Right ventricle myocardium superior (tissue), 1 donor: ENCODE results near the gene ENKUR. TPM values are rescaled to one million over a fixed set of nuclear protein-coding genes. Genes with fewer than 3 reads are reported as not detected.
"Not testable (repeated sequence)": the region's sequence is repeated elsewhere in the genome, so short reads cannot be mapped to it uniquely, and the experiment has no call there.

Experiments
- ATAC-seq: fragments of 200-7000 bp; cut with Tn5 transposase; one replicate; pipeline ENCODE4 v1.9.1; 2020; ENCODE audit warnings: mild to moderate bottlenecking; ENCODE audit not compliant: poor library complexity
- DNase-seq: peaks from one replicate; pipeline ENCODE4 v3.0.0-alpha.2; 2020
- intact Hi-C: fragments of 100-400 bp; cut with DNase I; formaldehyde crosslinking; loops from one replicate; pipeline ENCODE4 v1.11.2; 2022
- total RNA-seq: library from RNA; stranded (reverse); fragmentation: NEBNext Ultra II Directional; extraction: Animal tissue kit (Norgen Biotek cat#: 25700); gene quantifications from one replicate; pipeline ENCODE4 v1.2.1, GENCODE V29; 2021
- donor health status: DM: no; HTN: yes; CAD: no; lungs with severe emphysema.

The ENKUR gene
- total RNA-seq, 1 donor from 2014 or later, result not detected

GRCh38 chr10:24983946-24984345 is 32.0 kb downstream of the ENKUR start:
- ATAC-seq, result no peak
- no peak for DNase-seq
- intact Hi-C loops, result loop anchor here (10.0 kb wide), 2 partner anchors 259 to 339 kb away; partner anchors contain the start of gene ARHGAP21

- ATAC-seq (no peak), DNase-seq (no peak)
- intact Hi-C loops, result loop anchor here (10.0 kb wide), 2 partner anchors 258 to 338 kb away; partner anchors contain the start of gene ARHGAP21
These were observed 32.8 kb downstream of the ENKUR start for GRCh38 chr10:24983130-24983529.

GRCh38 chr10:24982319-24983112 is 33.4 kb downstream of the ENKUR start:
- ATAC-seq (no peak), DNase-seq (no peak)
- intact Hi-C loops, result loop anchor here (10.0 kb wide), 2 partner anchors 258 to 338 kb away; partner anchors contain the start of gene ARHGAP21

- intact Hi-C loops, result loop anchor here (10.0 kb wide), 2 partner anchors 256 to 336 kb away; partner anchors contain the start of gene ARHGAP21
- ATAC-seq, result peak; percentile 84
- no peak for DNase-seq
These were observed 34.7 kb downstream of the ENKUR start for GRCh38 chr10:24981161-24981710.

- ATAC-seq (no peak), DNase-seq (no peak)
- intact Hi-C loops, result loop anchor here (10.0 kb wide), 2 partner anchors 255 to 335 kb away; partner anchors contain the start of gene ARHGAP21
These were observed 36.3 kb downstream of the ENKUR start for GRCh38 chr10:24979685-24980084.

- DNase-seq (peak; percentile 75), ATAC-seq (peak; percentile 74)
- intact Hi-C loops, result no loop called here
These were observed 41.0 kb downstream of the ENKUR start for GRCh38 chr10:24974976-24975375.

GRCh38 chr10:24973163-24973562 is 42.8 kb downstream of the ENKUR start:
- ATAC-seq (no peak), DNase-seq (no peak)
- intact Hi-C loops, result no loop called here

GRCh38 chr10:24971374-24971773 is 44.6 kb downstream of the ENKUR start:
- intact Hi-C loops, result no loop called here
- ATAC-seq (peak; percentile 74), DNase-seq (no peak)

GRCh38 chr10:24969841-24970281 is 46.1 kb downstream of the ENKUR start:
- ATAC-seq (no peak), DNase-seq (no peak)
- intact Hi-C loops, result no loop called here

- ATAC-seq, intact Hi-C loops, DNase-seq: not testable (repeated sequence)
These were observed 47.0 kb downstream of the ENKUR start for GRCh38 chr10:24968951-24969350.

- intact Hi-C loops, result no loop called here
- no peak for ATAC-seq
- no peak for DNase-seq
These were observed 47.6 kb downstream of the ENKUR start for GRCh38 chr10:24968349-24968748.

GRCh38 chr10:24966962-24967481 is 48.9 kb downstream of the ENKUR start:
- intact Hi-C loops, result no loop called here
- ATAC-seq (no peak), DNase-seq (no peak)

- intact Hi-C loops, result no loop called here
- DNase-seq, result no peak
- ATAC-seq, result no peak
These were observed 50.9 kb downstream of the ENKUR start for GRCh38 chr10:24965051-24965450.

GRCh38 chr10:24963521-24964041 is 52.4 kb downstream of the ENKUR start:
- no peak for DNase-seq
- intact Hi-C loops, result no loop called here
- ATAC-seq, result no peak

GRCh38 chr10:24962995-24963394 is 53.0 kb downstream of the ENKUR start:
- intact Hi-C loops, result no loop called here
- DNase-seq, result no peak
- no peak for ATAC-seq

GRCh38 chr10:24961582-24961981 is 54.4 kb downstream of the ENKUR start:
- DNase-seq (no peak), ATAC-seq (no peak)
- intact Hi-C loops, result no loop called here

- intact Hi-C loops, result loop anchor here (10.0 kb wide), 1 partner anchor 235 kb away; the partner anchor contains the start of gene ARHGAP21
- peak; percentile 6 for ATAC-seq
These were observed 56.6 kb downstream of the ENKUR start for GRCh38 chr10:24959382-24959730.

GRCh38 chr10:24958721-24959381 is 57.1 kb downstream of the ENKUR start:
- ATAC-seq (peak; percentile 91), DNase-seq (no peak)
- intact Hi-C loops, result loop anchor here (10.0 kb wide), 1 partner anchor 234 kb away; the partner anchor contains the start of gene ARHGAP21

More at GRCh38 chr10:24959382-24959730, 56.6 kb downstream of the ENKUR start:
- no peak for DNase-seq
